Panc1 (cell line): ENCODE data around the gene CEP85L. TPM values are rescaled to one million over a fixed set of nuclear protein-coding genes. Genes with fewer than 3 reads are reported as not detected.

Experiments
- ATAC-seq: fragments of 200-7000 bp; cut with Tn5 transposase; 2 replicates; pipeline ENCODE4 v1.9.1; 2020; ENCODE audit warnings: mild to moderate bottlenecking, moderate library complexity
- BruUV-seq: library from RNA; stranded (reverse); fragments of 400-500 nt; replicated peaks from 2 replicates; lab custom pipeline; 2021; lab: Mats Ljungman, UMichigan
- CTCF ChIA-PET: fragments of 300-600 bp; sonication (Branson Sonifier 250); formaldehyde crosslinking; loops from one replicate; lab custom pipeline; 2022; ENCODE audit warnings: antibody characterized with exemption; lab: Charles Lee
- POLR2A ChIA-PET: fragments of 300-600 bp; sonication (Branson Sonifier 250); formaldehyde crosslinking; loops from one replicate; lab custom pipeline; 2022; ENCODE audit warnings: antibody characterized with exemption; lab: Charles Lee
- DNase-seq: peaks from one replicate; pipeline ENCODE4 v3.0.0-alpha.2; 2010; ENCODE audit warnings: low read depth, low spot score
- H3K27ac ChIP-seq: 2 replicates; pipeline ENCODE4 v1.5.1; 2011; ENCODE audit warnings: mild to moderate bottlenecking, low read length, inconsistent platforms
- H3K27me3 ChIP-seq: fragments of 200-500 bp; sonication (Bioruptor generic); 2 replicates; pipeline ENCODE4 v1.6.0; 2014; ENCODE audit warnings: low read length, inconsistent platforms; ENCODE audit not compliant: control insufficient read depth, insufficient read depth
- H3K36me3 ChIP-seq: fragments of 200-500 bp; sonication (Bioruptor generic); 2 replicates; pipeline ENCODE4 v1.5.1; 2014; ENCODE audit warnings: inconsistent platforms, mild to moderate bottlenecking, low read length, moderate library complexity; ENCODE audit not compliant: control insufficient read depth, insufficient read depth
- H3K4me1 ChIP-seq: 2 replicates; pipeline ENCODE4 v1.5.1; 2011; ENCODE audit warnings: inconsistent platforms, mild to moderate bottlenecking, low read length, moderate library complexity; ENCODE audit not compliant: control insufficient read depth, insufficient read depth
- H3K4me3 ChIP-seq, 2 experiments: 2 replicates each; pipeline ENCODE4 v1.5.1; 2011 to 2012; ENCODE audit warnings: low read depth in 2 of 2, low read length in 2 of 2, mild to moderate bottlenecking in 2 of 2, inconsistent platforms in 1 of 2, moderate library complexity in 1 of 2
- H3K9me3 ChIP-seq: fragments of 200-500 bp; sonication (Bioruptor generic); 2 replicates; pipeline ENCODE4 v1.5.1; 2014; ENCODE audit warnings: low read depth, mild to moderate bottlenecking, inconsistent platforms, low read length, moderate library complexity; ENCODE audit not compliant: control insufficient read depth, insufficient read depth
- CTCF ChIP-seq: fragments of 450-650 bp; IDR thresholded peaks from 2 replicates; pipeline ENCODE4 v1.5.1; 2017; ENCODE audit warnings: mild to moderate bottlenecking
- POLR2AphosphoS5 ChIP-seq: IDR thresholded peaks from 2 replicates; pipeline ENCODE4 v1.6.1; 2012; ENCODE audit warnings: mild to moderate bottlenecking, low read depth, low read length, moderate library complexity
- REST ChIP-seq, 2 experiments: IDR thresholded peaks; 2 replicates each; pipeline ENCODE4 v1.6.1; 2011 to 2012; ENCODE audit warnings: low read depth in 2 of 2, control low read depth in 1 of 2, low read length in 1 of 2, mild to moderate bottlenecking in 1 of 2, moderate library complexity in 1 of 2; ENCODE audit not compliant: insufficient read depth in 1 of 2
- SIN3A ChIP-seq: IDR thresholded peaks from 2 replicates; pipeline ENCODE4 v1.6.1; 2012; ENCODE audit warnings: low read depth, mild to moderate bottlenecking, low read length, moderate library complexity, borderline replicate concordance; ENCODE audit not compliant: insufficient read depth
- TCF7L2 ChIP-seq: IDR thresholded peaks from 2 replicates; pipeline ENCODE4 v1.6.1; 2011; ENCODE audit warnings: mild to moderate bottlenecking, low read depth, low read length, inconsistent platforms
- in situ Hi-C: cut with HindIII; loops from 2 replicates; pipeline ENCODE4 v1.10.0; 2016; ENCODE audit warnings: low sequenced_read_pairs, low pct_unique_long_range_greater_than_20kb
- intact Hi-C: fragments of 100-400 bp; cut with micrococcal nuclease; formaldehyde crosslinking; loops from one replicate; pipeline ENCODE4 v1.10.0; 2022; ENCODE audit not compliant: unreplicated experiment
- total RNA-seq: library from RNA; stranded (reverse); gene quantifications from one replicate; pipeline ENCODE4 v1.2.1, GENCODE V29; 2021; ENCODE audit not compliant: unreplicated experiment

The CEP85L gene
- total RNA-seq, 1 experiment from 2014 or later = 6.7 TPM

- Histone ChIP-seq H3K4me3 (no peak overlapping the region), H3K27me3 (peaks cover 5% of the 10 kb centered on the region; the same call in 1 of the 2 replicates), H3K36me3 (no peaks in the 10 kb centered on the region), H3K9me3 (no peaks in the 10 kb centered on the region), H3K4me1 (no peaks in the 10 kb centered on the region), H3K27ac (no peak overlapping the region)
- in situ Hi-C loops = no loop called here
- TF ChIP-seq POLR2AphosphoS5 = no peak
- no peak for TF ChIP-seq CTCF
- TF ChIP-seq TCF7L2 = no peak
- TF ChIP-seq SIN3A = no peak
- no peak for TF ChIP-seq REST (IDR thresholded peaks at IDR 0.05; ENCODE audit: insufficient read depth in 1 of 2, low read depth in 2 of 2, low read length in 1 of 2)
- ATAC-seq (no peak), DNase-seq (no peak)
- POLR2A ChIA-PET = no interaction called here
- CTCF ChIA-PET = no interaction called here
- no TSS peak for BruUV-seq
- intact Hi-C loops = no loop called here
Observed at GRCh38 chr6:118667988-118668387, 16.6 kb upstream of the CEP85L start.

- DNase-seq = no peak
- in situ Hi-C loops = no loop called here
- Histone ChIP-seq H3K4me3 (no peak overlapping the region), H3K4me1 (no peaks in the 10 kb centered on the region), H3K27me3 (peaks cover 5% of the 10 kb centered on the region; the same call in 1 of the 2 replicates), H3K27ac (no peak overlapping the region), H3K36me3 (no peaks in the 10 kb centered on the region), H3K9me3 (no peaks in the 10 kb centered on the region)
- TF ChIP-seq REST (IDR thresholded peaks at IDR 0.05; ENCODE audit: insufficient read depth in 1 of 2, low read depth in 2 of 2, low read length in 1 of 2) (no peak), TCF7L2 (no peak)
- intact Hi-C loops = no loop called here
- no TSS peak for BruUV-seq
- CTCF ChIA-PET = no interaction called here
- POLR2A ChIA-PET = no interaction called here
- peak; percentile 50; the same call in 1 of the 2 replicates for ATAC-seq
Observed at GRCh38 chr6:118665011-118665410, 13.6 kb upstream of the CEP85L start.
